GM12878 (cell line): Measurements from ENCODE around the gene GRIN2C.

ENCODE experiments used
- BRCA1 ChIP-seq: IDR thresholded peaks from 2 replicates; pipeline ENCODE4 v1.6.1; 2011; ENCODE audit warnings: low read depth, low read length, improper control_type of control experiment
- EP300 ChIP-seq, 2 experiments: fragments of 150-350 bp in 1 of 2; IDR thresholded peaks; 2 replicates each; pipeline ENCODE4 v1.6.1; 2011 to 2012; ENCODE audit warnings: low read depth in 2 of 2, low read length in 2 of 2, borderline replicate concordance in 1 of 2, improper control_type of control experiment in 1 of 2, inconsistent platforms in 1 of 2; ENCODE audit not compliant: control insufficient read depth in 1 of 2
- EZH2 ChIP-seq: IDR thresholded peaks from 2 replicates; pipeline ENCODE4 v1.6.1; 2012; ENCODE audit warnings: low read depth, mild to moderate bottlenecking, control low read depth, inconsistent platforms, low read length, borderline replicate concordance; ENCODE audit not compliant: control insufficient read depth
- KDM1A ChIP-seq: fragments of 200-600 bp; sonication (generic); IDR thresholded peaks from 2 replicates; pipeline ENCODE4 v1.6.1; 2016; ENCODE audit warnings: borderline replicate concordance
- RCOR1 ChIP-seq: conservative IDR thresholded peaks from 2 replicates; pipeline ENCODE4 v1.6.1; 2012; ENCODE audit warnings: low read depth, low read length, improper control_type of control experiment
- RELA ChIP-seq: fragments of 450-650 bp; IDR thresholded peaks from 2 replicates; pipeline ENCODE4 v1.8.0; 2014; ENCODE audit warnings: borderline replicate concordance; ENCODE audit not compliant: partially characterized antibody
- TCF7 ChIP-seq: IDR thresholded peaks from 2 replicates; pipeline ENCODE4 v1.6.1; 2014; ENCODE audit warnings: antibody characterized with exemption, borderline replicate concordance
- YY1 ChIP-seq: IDR thresholded peaks from 2 replicates; pipeline ENCODE4 v1.6.1; 2011; ENCODE audit warnings: low read depth, mild to moderate bottlenecking, low read length
- TF ChIP-seq, protein P1 (sequence below): IDR thresholded peaks from 2 replicates; pipeline ENCODE4 v1.6.1; 2011; ENCODE audit warnings: mild to moderate bottlenecking, low read depth, low read length, moderate library complexity; ENCODE audit not compliant: insufficient replicate concordance
- TF ChIP-seq, protein P2 (sequence below): IDR thresholded peaks from 2 replicates; pipeline ENCODE4 v1.6.1; 2012; ENCODE audit warnings: low read depth, low read length, improper control_type of control experiment
- TF ChIP-seq, protein P3 (sequence below), 3 experiments: IDR thresholded peaks in 2 of 3; conservative IDR thresholded peaks in 1 of 3; 2 replicates each; pipeline ENCODE4 v1.5.1; 2011; ENCODE audit warnings: low read depth in 3 of 3, low read length in 3 of 3, mild to moderate bottlenecking in 3 of 3, control low read depth in 2 of 3, moderate library complexity in 2 of 3, inconsistent platforms in 1 of 3, mixed read lengths in 1 of 3; ENCODE audit not compliant: control insufficient read depth in 2 of 3, insufficient read depth in 1 of 3; ENCODE audit errors: extremely low read depth in 1 of 3
- TF ChIP-seq, protein P4 (sequence below): IDR thresholded peaks from 2 replicates; pipeline ENCODE4 v1.6.1; 2011; ENCODE audit warnings: low read depth, low read length, improper control_type of control experiment, borderline replicate concordance

DNA sequence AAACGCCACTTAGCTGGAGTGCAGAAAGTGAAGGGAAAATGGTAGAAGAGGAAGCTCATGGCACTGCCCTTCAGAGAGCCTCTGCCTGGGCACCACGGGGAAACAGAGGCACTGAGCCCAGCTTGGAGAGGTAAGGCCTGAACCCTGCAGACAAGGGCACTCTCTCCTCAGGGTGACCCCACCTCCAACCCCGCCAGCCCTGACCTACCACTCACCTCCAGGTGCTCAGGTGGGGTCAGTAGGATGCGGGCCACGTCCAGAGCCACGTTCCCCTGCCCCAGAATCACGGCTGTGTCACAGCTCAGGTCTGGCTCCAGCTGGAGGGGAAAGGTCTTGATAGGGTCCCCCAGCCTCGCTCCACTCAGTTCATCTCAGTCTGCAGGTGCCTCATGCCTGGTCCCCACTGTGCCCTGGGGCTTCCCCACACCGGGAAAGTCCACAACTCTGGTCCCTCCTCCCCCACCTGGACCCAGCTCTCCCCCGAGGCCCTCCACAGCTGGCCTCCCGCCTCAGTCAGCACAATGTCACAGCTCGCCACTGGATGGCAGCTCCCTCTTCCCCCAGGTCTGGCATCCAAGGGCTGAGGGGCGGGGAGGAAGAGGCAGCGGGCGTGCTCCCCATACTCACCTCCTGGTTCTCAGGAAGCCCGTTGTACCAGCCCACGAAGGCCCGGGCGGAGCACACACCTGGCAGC is 6.0 kb upstream of the GRIN2C start:
- TF ChIP-seq, protein P1, sequence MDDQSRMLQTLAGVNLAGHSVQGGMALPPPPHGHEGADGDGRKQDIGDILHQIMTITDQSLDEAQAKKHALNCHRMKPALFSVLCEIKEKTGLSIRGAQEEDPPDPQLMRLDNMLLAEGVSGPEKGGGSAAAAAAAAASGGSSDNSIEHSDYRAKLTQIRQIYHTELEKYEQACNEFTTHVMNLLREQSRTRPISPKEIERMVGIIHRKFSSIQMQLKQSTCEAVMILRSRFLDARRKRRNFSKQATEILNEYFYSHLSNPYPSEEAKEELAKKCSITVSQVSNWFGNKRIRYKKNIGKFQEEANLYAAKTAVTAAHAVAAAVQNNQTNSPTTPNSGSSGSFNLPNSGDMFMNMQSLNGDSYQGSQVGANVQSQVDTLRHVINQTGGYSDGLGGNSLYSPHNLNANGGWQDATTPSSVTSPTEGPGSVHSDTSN, result no peak
- TF ChIP-seq EZH2 (no peak), RCOR1 (no peak), TCF7 (no peak), YY1 (no peak), EP300 (IDR thresholded peaks at IDR 0.05; ENCODE audit: borderline replicate concordance in 1 of 2, control insufficient read depth in 1 of 2, low read depth in 2 of 2, low read length in 2 of 2) (no peak), KDM1A (no peak), BRCA1 (no peak), RELA (no peak)
- TF ChIP-seq, protein P2, sequence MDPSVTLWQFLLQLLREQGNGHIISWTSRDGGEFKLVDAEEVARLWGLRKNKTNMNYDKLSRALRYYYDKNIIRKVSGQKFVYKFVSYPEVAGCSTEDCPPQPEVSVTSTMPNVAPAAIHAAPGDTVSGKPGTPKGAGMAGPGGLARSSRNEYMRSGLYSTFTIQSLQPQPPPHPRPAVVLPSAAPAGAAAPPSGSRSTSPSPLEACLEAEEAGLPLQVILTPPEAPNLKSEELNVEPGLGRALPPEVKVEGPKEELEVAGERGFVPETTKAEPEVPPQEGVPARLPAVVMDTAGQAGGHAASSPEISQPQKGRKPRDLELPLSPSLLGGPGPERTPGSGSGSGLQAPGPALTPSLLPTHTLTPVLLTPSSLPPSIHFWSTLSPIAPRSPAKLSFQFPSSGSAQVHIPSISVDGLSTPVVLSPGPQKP, result no peak
- TF ChIP-seq, protein P3, sequence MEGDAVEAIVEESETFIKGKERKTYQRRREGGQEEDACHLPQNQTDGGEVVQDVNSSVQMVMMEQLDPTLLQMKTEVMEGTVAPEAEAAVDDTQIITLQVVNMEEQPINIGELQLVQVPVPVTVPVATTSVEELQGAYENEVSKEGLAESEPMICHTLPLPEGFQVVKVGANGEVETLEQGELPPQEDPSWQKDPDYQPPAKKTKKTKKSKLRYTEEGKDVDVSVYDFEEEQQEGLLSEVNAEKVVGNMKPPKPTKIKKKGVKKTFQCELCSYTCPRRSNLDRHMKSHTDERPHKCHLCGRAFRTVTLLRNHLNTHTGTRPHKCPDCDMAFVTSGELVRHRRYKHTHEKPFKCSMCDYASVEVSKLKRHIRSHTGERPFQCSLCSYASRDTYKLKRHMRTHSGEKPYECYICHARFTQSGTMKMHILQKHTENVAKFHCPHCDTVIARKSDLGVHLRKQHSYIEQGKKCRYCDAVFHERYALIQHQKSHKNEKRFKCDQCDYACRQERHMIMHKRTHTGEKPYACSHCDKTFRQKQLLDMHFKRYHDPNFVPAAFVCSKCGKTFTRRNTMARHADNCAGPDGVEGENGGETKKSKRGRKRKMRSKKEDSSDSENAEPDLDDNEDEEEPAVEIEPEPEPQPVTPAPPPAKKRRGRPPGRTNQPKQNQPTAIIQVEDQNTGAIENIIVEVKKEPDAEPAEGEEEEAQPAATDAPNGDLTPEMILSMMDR (IDR thresholded peaks at IDR 0.05 in 2 of 3, conservative IDR thresholded peaks at IDR 0.05 in 1 of 3; ENCODE audit: control insufficient read depth in 2 of 3, extremely low read depth in 1 of 3, insufficient read depth in 1 of 3, low read depth in 3 of 3, low read length in 3 of 3), result peak in 1 of 3 experiments; percentile 14; a peak in 1 of 6 replicates
- TF ChIP-seq, protein P4, sequence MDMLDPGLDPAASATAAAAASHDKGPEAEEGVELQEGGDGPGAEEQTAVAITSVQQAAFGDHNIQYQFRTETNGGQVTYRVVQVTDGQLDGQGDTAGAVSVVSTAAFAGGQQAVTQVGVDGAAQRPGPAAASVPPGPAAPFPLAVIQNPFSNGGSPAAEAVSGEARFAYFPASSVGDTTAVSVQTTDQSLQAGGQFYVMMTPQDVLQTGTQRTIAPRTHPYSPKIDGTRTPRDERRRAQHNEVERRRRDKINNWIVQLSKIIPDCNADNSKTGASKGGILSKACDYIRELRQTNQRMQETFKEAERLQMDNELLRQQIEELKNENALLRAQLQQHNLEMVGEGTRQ, result no peak
